ENCODE measurements around the gene RAB8A.
"Not testable (repeated sequence)": the region's sequence is repeated elsewhere in the genome, so short reads cannot be mapped to it uniquely, and the experiment has no call there.

Gene RAB8A

GRCh38 chr19:16094360-16095070 is 17.2 kb upstream of the RAB8A start:
- H3K9ac ChIP-seq (ENCODE audit: low read depth in 1 of 2, low read length in 2 of 2), result no peak overlapping the region
- H3K4me3 ChIP-seq (ENCODE audit: low read depth in 1 of 2, low read length in 2 of 2), result no peak overlapping the region
- H3K27ac ChIP-seq (ENCODE audit: low read depth, low read length), result no peak overlapping the region
- peaks cover 6 to 14% of the 10 kb centered on the region in 2 donors for H3K4me1 ChIP-seq (ENCODE audit: control insufficient read depth in 1 of 2, insufficient read depth in 2 of 2, low read length in 2 of 2)
- no peaks in the 10 kb centered on the region for H3K9me3 ChIP-seq (ENCODE audit: control insufficient read depth in 1 of 2, low read length in 2 of 2)
- H3K27me3 ChIP-seq (ENCODE audit: control insufficient read depth in 1 of 2, insufficient read depth in 2 of 2, low read length in 2 of 2), result no peaks in the 10 kb centered on the region
- peaks cover 35 to 89% of the 10 kb centered on the region in 2 donors for H3K36me3 ChIP-seq (ENCODE audit: control insufficient read depth in 1 of 2, insufficient read depth in 2 of 2, low read length in 2 of 2)

DNA sequence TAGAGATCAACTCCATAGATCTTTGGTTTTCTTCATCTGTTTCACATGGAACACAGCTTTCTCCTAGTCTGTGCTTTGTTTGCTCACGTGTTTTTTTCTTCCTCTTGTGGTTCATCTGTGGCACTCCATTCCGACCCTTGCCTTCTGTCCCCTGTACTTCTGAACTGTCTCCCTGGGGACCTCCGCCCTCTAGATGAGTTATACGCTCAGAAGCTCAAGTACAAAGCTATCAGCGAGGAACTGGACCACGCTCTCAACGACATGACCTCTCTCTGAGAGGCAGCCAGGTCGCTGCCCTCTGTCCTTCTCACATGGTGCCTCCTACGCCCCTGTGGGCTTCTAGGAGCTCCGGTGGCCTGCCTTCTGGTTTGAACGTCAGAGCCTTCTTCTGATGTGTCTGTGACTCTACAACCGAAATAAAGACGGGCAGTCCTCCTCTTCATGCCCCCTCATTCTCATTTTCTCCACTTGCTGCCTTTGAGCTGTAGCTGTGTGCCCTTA is 16.6 kb upstream of the RAB8A start:
- Histone ChIP-seq H3K9me3 (ENCODE audit: control insufficient read depth in 1 of 2, low read length in 2 of 2) (no peaks in the 10 kb centered on the region), H3K4me1 (ENCODE audit: control insufficient read depth in 1 of 2, insufficient read depth in 2 of 2, low read length in 2 of 2) (peaks cover 6 to 14% of the 10 kb centered on the region in 2 donors), H3K27ac (ENCODE audit: low read depth, low read length) (no peak overlapping the region), H3K4me3 (ENCODE audit: low read depth in 1 of 2, low read length in 2 of 2) (no peak overlapping the region), H3K27me3 (ENCODE audit: control insufficient read depth in 1 of 2, insufficient read depth in 2 of 2, low read length in 2 of 2) (no peaks in the 10 kb centered on the region), H3K36me3 (ENCODE audit: control insufficient read depth in 1 of 2, insufficient read depth in 2 of 2, low read length in 2 of 2) (peaks cover 39 to 89% of the 10 kb centered on the region in 2 donors), H3K9ac (ENCODE audit: low read depth in 1 of 2, low read length in 2 of 2) (no peak overlapping the region)

DNA sequence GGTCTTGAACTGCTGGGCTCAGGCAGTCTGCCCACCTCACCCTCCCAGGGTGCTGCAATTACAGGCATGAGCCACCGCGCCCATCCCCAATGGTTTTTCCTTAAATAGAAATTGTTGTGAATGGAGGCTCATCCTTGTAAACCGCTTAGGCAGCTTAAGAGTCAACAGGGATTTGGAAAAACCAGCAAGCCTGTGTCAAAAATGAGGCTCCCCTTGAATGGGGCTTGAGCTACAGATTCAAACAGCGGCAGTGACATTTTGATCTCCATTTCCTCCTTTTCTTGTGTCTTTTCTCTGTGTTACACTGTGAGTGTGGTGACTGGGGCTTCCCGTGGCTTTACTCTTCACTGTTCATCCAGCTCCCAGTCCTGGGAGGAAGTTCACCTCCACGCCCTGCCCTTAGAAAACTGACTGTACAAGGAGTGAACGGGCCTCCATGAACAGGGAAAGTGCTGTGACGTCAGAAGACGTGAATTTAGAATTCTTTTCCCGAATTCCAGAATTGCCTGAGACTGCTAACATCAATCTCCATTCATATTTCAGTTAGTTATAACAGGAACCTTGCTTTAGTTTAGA is 15.3 kb upstream of the RAB8A start:
- Histone ChIP-seq H3K27ac (ENCODE audit: low read depth, low read length) (no peak overlapping the region), H3K36me3 (ENCODE audit: control insufficient read depth in 1 of 2, insufficient read depth in 2 of 2, low read length in 2 of 2) (peaks cover 36 to 90% of the 10 kb centered on the region in 2 donors), H3K9ac (ENCODE audit: low read depth in 1 of 2, low read length in 2 of 2) (no peak overlapping the region), H3K4me3 (ENCODE audit: low read depth in 1 of 2, low read length in 2 of 2) (no peak overlapping the region), H3K27me3 (ENCODE audit: control insufficient read depth in 1 of 2, insufficient read depth in 2 of 2, low read length in 2 of 2) (no peaks in the 10 kb centered on the region), H3K4me1 (ENCODE audit: control insufficient read depth in 1 of 2, insufficient read depth in 2 of 2, low read length in 2 of 2) (peaks cover 6 to 14% of the 10 kb centered on the region in 2 donors), H3K9me3 (ENCODE audit: control insufficient read depth in 1 of 2, low read length in 2 of 2) (no peaks in the 10 kb centered on the region)

GRCh38 chr19:16098416-16098768 is 13.3 kb upstream of the RAB8A start:
- H3K4me1 ChIP-seq (ENCODE audit: control insufficient read depth in 1 of 2, insufficient read depth in 2 of 2, low read length in 2 of 2), result peaks cover 6 to 14% of the 10 kb centered on the region in 2 donors
- no peak overlapping the region for H3K27ac ChIP-seq (ENCODE audit: low read depth, low read length)
- H3K4me3 ChIP-seq (ENCODE audit: low read depth in 1 of 2, low read length in 2 of 2), result no peak overlapping the region
- no peaks in the 10 kb centered on the region for H3K9me3 ChIP-seq (ENCODE audit: control insufficient read depth in 1 of 2, low read length in 2 of 2)
- H3K36me3 ChIP-seq (ENCODE audit: control insufficient read depth in 1 of 2, insufficient read depth in 2 of 2, low read length in 2 of 2), result peaks cover 30 to 89% of the 10 kb centered on the region in 2 donors
- no peaks in the 10 kb centered on the region for H3K27me3 ChIP-seq (ENCODE audit: control insufficient read depth in 1 of 2, insufficient read depth in 2 of 2, low read length in 2 of 2)
- no peak overlapping the region for H3K9ac ChIP-seq (ENCODE audit: low read depth in 1 of 2, low read length in 2 of 2)

GRCh38 chr19:16098821-16099220 is 12.9 kb upstream of the RAB8A start:
- Histone ChIP-seq H3K9me3 (ENCODE audit: control insufficient read depth in 1 of 2, low read length in 2 of 2) (no peaks in the 10 kb centered on the region), H3K4me1 (ENCODE audit: control insufficient read depth in 1 of 2, insufficient read depth in 2 of 2, low read length in 2 of 2) (peaks cover 6 to 14% of the 10 kb centered on the region in 2 donors), H3K4me3 (ENCODE audit: low read depth in 1 of 2, low read length in 2 of 2) (no peak overlapping the region), H3K27me3 (ENCODE audit: control insufficient read depth in 1 of 2, insufficient read depth in 2 of 2, low read length in 2 of 2) (no peaks in the 10 kb centered on the region), H3K36me3 (ENCODE audit: control insufficient read depth in 1 of 2, insufficient read depth in 2 of 2, low read length in 2 of 2) (peaks cover 26 to 89% of the 10 kb centered on the region in 2 donors), H3K27ac (ENCODE audit: low read depth, low read length) (no peak overlapping the region), H3K9ac (ENCODE audit: low read depth in 1 of 2, low read length in 2 of 2) (no peak overlapping the region)

DNA sequence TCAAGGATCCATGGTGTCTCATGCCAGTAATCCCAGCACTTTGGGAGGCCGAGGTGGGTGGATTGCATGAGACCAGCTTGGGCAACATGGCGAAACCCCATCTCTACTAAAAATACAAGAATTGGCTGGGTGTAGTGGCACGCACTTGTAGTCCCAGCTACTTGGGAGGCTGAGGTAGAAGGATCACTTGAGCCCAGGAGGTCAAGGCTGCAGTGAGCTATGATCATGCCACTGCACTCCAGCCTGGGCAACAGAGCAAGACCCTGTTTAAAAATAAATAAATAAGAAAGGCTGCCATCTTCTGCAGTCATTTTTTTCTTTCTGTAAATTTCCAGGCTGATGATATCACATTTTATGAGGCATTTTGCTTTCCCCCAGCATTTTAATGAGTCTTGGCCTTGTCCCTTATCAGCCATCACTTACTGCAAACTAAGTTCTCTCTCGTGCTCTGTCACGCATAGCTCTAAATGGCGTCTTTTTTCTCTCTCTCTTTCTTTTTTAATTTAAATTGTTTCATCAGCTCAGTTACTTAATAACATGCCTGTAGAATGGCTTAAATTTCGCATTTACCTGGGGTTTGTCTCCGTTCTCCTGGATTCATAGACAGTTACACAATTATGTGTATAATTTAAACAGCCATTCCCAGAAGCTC is 12.2 kb upstream of the RAB8A start:
- Histone ChIP-seq H3K4me1 (ENCODE audit: control insufficient read depth in 1 of 2, insufficient read depth in 2 of 2, low read length in 2 of 2) (peaks cover 6 to 14% of the 10 kb centered on the region in 2 donors), H3K36me3 (ENCODE audit: control insufficient read depth in 1 of 2, insufficient read depth in 2 of 2, low read length in 2 of 2) (peaks cover 26 to 83% of the 10 kb centered on the region in 2 donors)
- not testable (repeated sequence) for H3K9ac ChIP-seq (ENCODE audit: low read depth in 1 of 2, low read length in 2 of 2)

GRCh38 chr19:16100524-16100923 is 11.2 kb upstream of the RAB8A start:
- Histone ChIP-seq H3K9me3 (ENCODE audit: control insufficient read depth in 1 of 2, low read length in 2 of 2) (no peaks in the 10 kb centered on the region), H3K27ac (ENCODE audit: low read depth, low read length) (no peak overlapping the region), H3K4me3 (ENCODE audit: low read depth in 1 of 2, low read length in 2 of 2) (no peak overlapping the region), H3K4me1 (ENCODE audit: control insufficient read depth in 1 of 2, insufficient read depth in 2 of 2, low read length in 2 of 2) (peaks cover 6 to 14% of the 10 kb centered on the region in 2 donors), H3K9ac (ENCODE audit: low read depth in 1 of 2, low read length in 2 of 2) (no peak overlapping the region), H3K27me3 (ENCODE audit: control insufficient read depth in 1 of 2, insufficient read depth in 2 of 2, low read length in 2 of 2) (no peaks in the 10 kb centered on the region), H3K36me3 (ENCODE audit: control insufficient read depth in 1 of 2, insufficient read depth in 2 of 2, low read length in 2 of 2) (peaks cover 16 to 76% of the 10 kb centered on the region in 2 donors)

More for the DNA sequence above, 12.2 kb upstream of the RAB8A start:
- H3K27ac ChIP-seq (ENCODE audit: low read depth, low read length); H3K27me3 ChIP-seq (ENCODE audit: control insufficient read depth in 1 of 2, insufficient read depth in 2 of 2, low read length in 2 of 2); H3K9me3 ChIP-seq (ENCODE audit: control insufficient read depth in 1 of 2, low read length in 2 of 2); H3K4me3 ChIP-seq (ENCODE audit: low read depth in 1 of 2, low read length in 2 of 2): not testable (repeated sequence)

- Histone ChIP-seq H3K36me3 (ENCODE audit: control insufficient read depth in 1 of 2, insufficient read depth in 2 of 2, low read length in 2 of 2) (peaks cover 12 to 43% of the 10 kb centered on the region in 2 donors), H3K9ac (ENCODE audit: low read depth in 1 of 2, low read length in 2 of 2) (no peak overlapping the region), H3K4me1 (ENCODE audit: control insufficient read depth in 1 of 2, insufficient read depth in 2 of 2, low read length in 2 of 2) (no peaks in the 10 kb centered on the region), H3K9me3 (ENCODE audit: control insufficient read depth in 1 of 2, low read length in 2 of 2) (no peaks in the 10 kb centered on the region), H3K27me3 (ENCODE audit: control insufficient read depth in 1 of 2, insufficient read depth in 2 of 2, low read length in 2 of 2) (no peaks in the 10 kb centered on the region), H3K4me3 (ENCODE audit: low read depth in 1 of 2, low read length in 2 of 2) (no peak overlapping the region), H3K27ac (ENCODE audit: low read depth, low read length) (no peak overlapping the region)
These were observed 7.0 kb upstream of the RAB8A start for GRCh38 chr19:16104722-16105121.

- H3K9me3 ChIP-seq (ENCODE audit: control insufficient read depth in 1 of 2, low read length in 2 of 2), result no peaks in the 10 kb centered on the region
- H3K27ac ChIP-seq (ENCODE audit: low read depth, low read length), result no peak overlapping the region
- no peaks in the 10 kb centered on the region for H3K27me3 ChIP-seq (ENCODE audit: control insufficient read depth in 1 of 2, insufficient read depth in 2 of 2, low read length in 2 of 2)
- no peak overlapping the region for H3K4me3 ChIP-seq (ENCODE audit: low read depth in 1 of 2, low read length in 2 of 2)
- H3K9ac ChIP-seq (ENCODE audit: low read depth in 1 of 2, low read length in 2 of 2), result no peak overlapping the region
- no peaks in the 10 kb centered on the region for H3K4me1 ChIP-seq (ENCODE audit: control insufficient read depth in 1 of 2, insufficient read depth in 2 of 2, low read length in 2 of 2)
- H3K36me3 ChIP-seq (ENCODE audit: control insufficient read depth in 1 of 2, insufficient read depth in 2 of 2, low read length in 2 of 2), result peaks cover 7 to 30% of the 10 kb centered on the region in 2 donors
These were observed 5.6 kb upstream of the RAB8A start for GRCh38 chr19:16106121-16106520.

Data from duodenal mucosa (tissue), 2 donors.